HepG2 (cell line): Measurements from ENCODE around the gene NCOA7. TPM values are rescaled to one million over a fixed set of nuclear protein-coding genes. Genes with fewer than 3 reads are reported as not detected.

Experiments used
- DMAP1 ChIP-seq: IDR thresholded peaks from 2 replicates; pipeline ENCODE4 v1.6.1; 2016
- EZH2 ChIP-seq: conservative IDR thresholded peaks from 2 replicates; pipeline ENCODE4 v1.6.1; 2012; ENCODE audit warnings: mild to moderate bottlenecking, low read depth, low read length, moderate library complexity
- FOXA3 ChIP-seq: IDR thresholded peaks from 2 replicates; pipeline ENCODE4 v1.6.1; 2016; ENCODE audit warnings: missing genetic modification reagents, missing compliant biosample characterization
- GZF1 ChIP-seq: sonication (generic); formaldehyde crosslinking; IDR thresholded peaks from 2 replicates; pipeline ENCODE4 v1.5.1; 2020; ENCODE audit warnings: mild to moderate bottlenecking, missing genetic modification reagents
- MZF1 ChIP-seq: sonication (generic); formaldehyde crosslinking; IDR thresholded peaks from 2 replicates; pipeline ENCODE4 v1.8.1; 2023; ENCODE audit warnings: mild to moderate bottlenecking, missing genetic modification reagents, borderline replicate concordance
- SALL1 ChIP-seq: sonication (generic); formaldehyde crosslinking; IDR thresholded peaks from 2 replicates; pipeline ENCODE4 v1.8.0; 2022; ENCODE audit warnings: mild to moderate bottlenecking, missing genetic modification reagents
- SRSF9 ChIP-seq: fragments of 200-400 bp; formaldehyde crosslinking; IDR thresholded peaks from 2 replicates; pipeline ENCODE4 v1.6.1; 2018; ENCODE audit warnings: borderline replicate concordance, mild to moderate bottlenecking, low read depth, low read length; ENCODE audit not compliant: insufficient read depth, poor library complexity, severe bottlenecking
- TGIF2 ChIP-seq: IDR thresholded peaks from 2 replicates; pipeline ENCODE4 v1.6.1; 2016; ENCODE audit warnings: control low read depth, missing compliant biosample characterization
- ZNF343 ChIP-seq: sonication (generic); formaldehyde crosslinking; IDR thresholded peaks from 2 replicates; pipeline ENCODE4 v1.4.0; 2020; ENCODE audit warnings: mild to moderate bottlenecking, missing genetic modification reagents
- ZNF615 ChIP-seq: sonication (generic); formaldehyde crosslinking; IDR thresholded peaks from 2 replicates; pipeline ENCODE4 v1.5.0; 2020; ENCODE audit warnings: mild to moderate bottlenecking, missing genetic modification reagents, borderline replicate concordance
- ZNF878 ChIP-seq: sonication (generic); formaldehyde crosslinking; IDR thresholded peaks from 2 replicates; pipeline ENCODE4 v1.8.1; 2023; ENCODE audit warnings: mild to moderate bottlenecking, missing genetic modification reagents, moderate library complexity
- polyA plus RNA-seq, 8 experiments: library from polyadenylated mRNA; depleted of rRNA in 3 of 8; stranded (reverse) in 7 of 8; unstranded in 1 of 8; fragments of >200 nt; fragmentation: Illumina TruSeq in 4 of 8; extraction: Trizol in 4 of 8; gene quantifications; 2 replicates each; pipeline versions ENCODE4 v1.2.1 to v1.2.3, GENCODE V29; 2011 to 2016; ENCODE audit warnings: low read depth in 4 of 8, missing spikeins in 1 of 8, mixed read lengths in 1 of 8; ENCODE audit not compliant: insufficient read depth in 1 of 8
- total RNA-seq, 5 experiments: library from RNA; depleted of rRNA; stranded (reverse); fragments of >200 nt; fragmentation: Illumina TruSeq; extraction: Trizol; gene quantifications; 2 replicates each; pipeline ENCODE4 v1.2.3, GENCODE V29; 2016; ENCODE audit warnings: low read depth in 1 of 5
- TF ChIP-seq, protein P1 (sequence below): sonication (generic); formaldehyde crosslinking; IDR thresholded peaks from 2 replicates; pipeline ENCODE4 v1.8.1; 2022; ENCODE audit warnings: low read depth, mild to moderate bottlenecking, missing genetic modification reagents
- TF ChIP-seq, protein P2 (sequence below): sonication (generic); formaldehyde crosslinking; IDR thresholded peaks from 2 replicates; pipeline ENCODE4; 2020; ENCODE audit warnings: missing genetic modification reagents, mild to moderate bottlenecking, borderline replicate concordance
- TF ChIP-seq, protein P3 (sequence below): sonication (generic); formaldehyde crosslinking; IDR thresholded peaks from 2 replicates; pipeline ENCODE4 v1.5.1; 2020; ENCODE audit warnings: missing genetic modification reagents, mild to moderate bottlenecking, borderline replicate concordance
- TF ChIP-seq, protein P4 (sequence below): sonication (generic); formaldehyde crosslinking; IDR thresholded peaks from 2 replicates; pipeline ENCODE4 v1.4.0; 2020; ENCODE audit warnings: missing genetic modification reagents
- TF ChIP-seq, protein P5 (sequence below): sonication (generic); formaldehyde crosslinking; IDR thresholded peaks from 2 replicates; pipeline ENCODE4 v1.8.1; 2022; ENCODE audit warnings: mild to moderate bottlenecking, missing genetic modification reagents
- TF ChIP-seq, protein P6 (sequence below): sonication (generic); formaldehyde crosslinking; IDR thresholded peaks from 2 replicates; pipeline ENCODE4 v1.5.0; 2020; ENCODE audit warnings: missing genetic modification reagents

The NCOA7 gene
- total and polyA plus RNA-seq, 2 of the 13 experiments (the other 11 are each of a cell fraction or from before 2014, with no cell fraction given): 13.6 to 20.8 TPM

DNA sequence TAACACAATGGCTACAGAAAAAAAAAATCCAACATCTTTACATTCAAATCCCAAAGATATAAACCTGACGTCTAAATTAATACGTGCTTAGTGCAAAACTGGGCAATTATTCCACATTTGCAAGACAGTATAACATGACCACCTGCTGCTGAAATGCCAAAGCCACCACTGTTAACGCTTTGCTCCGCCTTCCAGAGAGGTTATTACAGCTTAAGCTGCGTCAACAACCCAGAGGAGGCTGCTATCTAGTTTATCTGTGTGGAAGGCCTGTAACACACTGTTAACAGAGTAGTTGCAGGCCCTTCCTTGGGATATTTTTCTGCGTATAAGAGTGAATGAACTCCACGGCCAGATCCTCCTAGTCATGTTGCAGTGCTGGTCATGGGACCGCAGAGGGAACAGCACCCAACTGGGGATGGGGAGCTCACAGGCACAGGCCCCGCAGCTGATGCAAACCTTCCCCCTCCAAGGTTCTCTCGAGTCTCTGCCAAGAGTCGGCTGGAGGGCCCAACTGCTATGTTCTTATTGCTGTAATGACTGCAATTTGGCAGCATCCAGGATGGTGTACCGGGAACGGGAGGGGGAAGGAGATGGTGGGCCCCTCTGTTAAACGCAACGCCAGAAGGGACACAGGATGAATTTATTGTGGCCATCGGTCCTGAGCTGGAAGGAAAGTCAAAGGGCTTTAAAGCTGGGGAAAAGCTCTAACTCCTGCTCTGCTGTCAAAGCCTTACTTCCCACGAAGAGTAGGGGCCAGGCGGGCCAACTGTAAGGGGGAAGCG is 993 bp upstream of the NCOA7 start (continued):
- TF ChIP-seq, protein P1, sequence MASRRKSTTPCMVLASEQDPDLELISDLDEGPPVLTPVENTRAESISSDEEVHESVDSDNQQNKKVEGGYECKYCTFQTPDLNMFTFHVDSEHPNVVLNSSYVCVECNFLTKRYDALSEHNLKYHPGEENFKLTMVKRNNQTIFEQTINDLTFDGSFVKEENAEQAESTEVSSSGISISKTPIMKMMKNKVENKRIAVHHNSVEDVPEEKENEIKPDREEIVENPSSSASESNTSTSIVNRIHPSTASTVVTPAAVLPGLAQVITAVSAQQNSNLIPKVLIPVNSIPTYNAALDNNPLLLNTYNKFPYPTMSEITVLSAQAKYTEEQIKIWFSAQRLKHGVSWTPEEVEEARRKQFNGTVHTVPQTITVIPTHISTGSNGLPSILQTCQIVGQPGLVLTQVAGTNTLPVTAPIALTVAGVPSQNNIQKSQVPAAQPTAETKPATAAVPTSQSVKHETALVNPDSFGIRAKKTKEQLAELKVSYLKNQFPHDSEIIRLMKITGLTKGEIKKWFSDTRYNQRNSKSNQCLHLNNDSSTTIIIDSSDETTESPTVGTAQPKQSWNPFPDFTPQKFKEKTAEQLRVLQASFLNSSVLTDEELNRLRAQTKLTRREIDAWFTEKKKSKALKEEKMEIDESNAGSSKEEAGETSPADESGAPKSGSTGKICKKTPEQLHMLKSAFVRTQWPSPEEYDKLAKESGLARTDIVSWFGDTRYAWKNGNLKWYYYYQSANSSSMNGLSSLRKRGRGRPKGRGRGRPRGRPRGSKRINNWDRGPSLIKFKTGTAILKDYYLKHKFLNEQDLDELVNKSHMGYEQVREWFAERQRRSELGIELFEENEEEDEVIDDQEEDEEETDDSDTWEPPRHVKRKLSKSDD (CRISPR knock-in tag): 0 out of 2 replicates have a peak, but pooled peaks have one; percentile 6
- TF ChIP-seq, protein P2, sequence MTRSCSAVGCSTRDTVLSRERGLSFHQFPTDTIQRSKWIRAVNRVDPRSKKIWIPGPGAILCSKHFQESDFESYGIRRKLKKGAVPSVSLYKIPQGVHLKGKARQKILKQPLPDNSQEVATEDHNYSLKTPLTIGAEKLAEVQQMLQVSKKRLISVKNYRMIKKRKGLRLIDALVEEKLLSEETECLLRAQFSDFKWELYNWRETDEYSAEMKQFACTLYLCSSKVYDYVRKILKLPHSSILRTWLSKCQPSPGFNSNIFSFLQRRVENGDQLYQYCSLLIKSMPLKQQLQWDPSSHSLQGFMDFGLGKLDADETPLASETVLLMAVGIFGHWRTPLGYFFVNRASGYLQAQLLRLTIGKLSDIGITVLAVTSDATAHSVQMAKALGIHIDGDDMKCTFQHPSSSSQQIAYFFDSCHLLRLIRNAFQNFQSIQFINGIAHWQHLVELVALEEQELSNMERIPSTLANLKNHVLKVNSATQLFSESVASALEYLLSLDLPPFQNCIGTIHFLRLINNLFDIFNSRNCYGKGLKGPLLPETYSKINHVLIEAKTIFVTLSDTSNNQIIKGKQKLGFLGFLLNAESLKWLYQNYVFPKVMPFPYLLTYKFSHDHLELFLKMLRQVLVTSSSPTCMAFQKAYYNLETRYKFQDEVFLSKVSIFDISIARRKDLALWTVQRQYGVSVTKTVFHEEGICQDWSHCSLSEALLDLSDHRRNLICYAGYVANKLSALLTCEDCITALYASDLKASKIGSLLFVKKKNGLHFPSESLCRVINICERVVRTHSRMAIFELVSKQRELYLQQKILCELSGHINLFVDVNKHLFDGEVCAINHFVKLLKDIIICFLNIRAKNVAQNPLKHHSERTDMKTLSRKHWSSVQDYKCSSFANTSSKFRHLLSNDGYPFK (CRISPR knock-in tag): 0 out of 2 replicates have a peak, but pooled peaks have one; percentile 21
- TF ChIP-seq EZH2: no peak
- TF ChIP-seq, protein P3, sequence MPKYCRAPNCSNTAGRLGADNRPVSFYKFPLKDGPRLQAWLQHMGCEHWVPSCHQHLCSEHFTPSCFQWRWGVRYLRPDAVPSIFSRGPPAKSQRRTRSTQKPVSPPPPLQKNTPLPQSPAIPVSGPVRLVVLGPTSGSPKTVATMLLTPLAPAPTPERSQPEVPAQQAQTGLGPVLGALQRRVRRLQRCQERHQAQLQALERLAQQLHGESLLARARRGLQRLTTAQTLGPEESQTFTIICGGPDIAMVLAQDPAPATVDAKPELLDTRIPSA: no peak
- peak; percentile 6; the same call in 1 of the 2 replicates for TF ChIP-seq SALL1 (CRISPR knock-in tag)
- peak; percentile 38; the same call in 1 of the 2 replicates for TF ChIP-seq FOXA3 (CRISPR knock-in tag)
- 0 out of 2 replicates have a peak, but pooled peaks have one; percentile 10 for TF ChIP-seq DMAP1 (CRISPR knock-in tag)
- peak; percentile 2; the same call in 1 of the 2 replicates for TF ChIP-seq ZNF343 (CRISPR knock-in tag)
- TF ChIP-seq GZF1 (CRISPR knock-in tag): peak; percentile 69; the same call in 1 of the 2 replicates
- TF ChIP-seq, protein P4, sequence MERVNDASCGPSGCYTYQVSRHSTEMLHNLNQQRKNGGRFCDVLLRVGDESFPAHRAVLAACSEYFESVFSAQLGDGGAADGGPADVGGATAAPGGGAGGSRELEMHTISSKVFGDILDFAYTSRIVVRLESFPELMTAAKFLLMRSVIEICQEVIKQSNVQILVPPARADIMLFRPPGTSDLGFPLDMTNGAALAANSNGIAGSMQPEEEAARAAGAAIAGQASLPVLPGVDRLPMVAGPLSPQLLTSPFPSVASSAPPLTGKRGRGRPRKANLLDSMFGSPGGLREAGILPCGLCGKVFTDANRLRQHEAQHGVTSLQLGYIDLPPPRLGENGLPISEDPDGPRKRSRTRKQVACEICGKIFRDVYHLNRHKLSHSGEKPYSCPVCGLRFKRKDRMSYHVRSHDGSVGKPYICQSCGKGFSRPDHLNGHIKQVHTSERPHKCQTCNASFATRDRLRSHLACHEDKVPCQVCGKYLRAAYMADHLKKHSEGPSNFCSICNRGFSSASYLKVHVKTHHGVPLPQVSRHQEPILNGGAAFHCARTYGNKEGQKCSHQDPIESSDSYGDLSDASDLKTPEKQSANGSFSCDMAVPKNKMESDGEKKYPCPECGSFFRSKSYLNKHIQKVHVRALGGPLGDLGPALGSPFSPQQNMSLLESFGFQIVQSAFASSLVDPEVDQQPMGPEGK (CRISPR knock-in tag): no peak; the same call in 1 of the 2 replicates
- no peak for TF ChIP-seq ZNF615 (CRISPR knock-in tag)
- peak; percentile 51 for TF ChIP-seq ZNF878 (CRISPR knock-in tag)
- TF ChIP-seq, protein P5, sequence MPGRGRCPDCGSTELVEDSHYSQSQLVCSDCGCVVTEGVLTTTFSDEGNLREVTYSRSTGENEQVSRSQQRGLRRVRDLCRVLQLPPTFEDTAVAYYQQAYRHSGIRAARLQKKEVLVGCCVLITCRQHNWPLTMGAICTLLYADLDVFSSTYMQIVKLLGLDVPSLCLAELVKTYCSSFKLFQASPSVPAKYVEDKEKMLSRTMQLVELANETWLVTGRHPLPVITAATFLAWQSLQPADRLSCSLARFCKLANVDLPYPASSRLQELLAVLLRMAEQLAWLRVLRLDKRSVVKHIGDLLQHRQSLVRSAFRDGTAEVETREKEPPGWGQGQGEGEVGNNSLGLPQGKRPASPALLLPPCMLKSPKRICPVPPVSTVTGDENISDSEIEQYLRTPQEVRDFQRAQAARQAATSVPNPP (CRISPR knock-in tag): no peak
- 0 out of 2 replicates have a peak, but pooled peaks have one; percentile 57 for TF ChIP-seq MZF1 (CRISPR knock-in tag)
- TF ChIP-seq SRSF9: no peak
- TF ChIP-seq, protein P6, sequence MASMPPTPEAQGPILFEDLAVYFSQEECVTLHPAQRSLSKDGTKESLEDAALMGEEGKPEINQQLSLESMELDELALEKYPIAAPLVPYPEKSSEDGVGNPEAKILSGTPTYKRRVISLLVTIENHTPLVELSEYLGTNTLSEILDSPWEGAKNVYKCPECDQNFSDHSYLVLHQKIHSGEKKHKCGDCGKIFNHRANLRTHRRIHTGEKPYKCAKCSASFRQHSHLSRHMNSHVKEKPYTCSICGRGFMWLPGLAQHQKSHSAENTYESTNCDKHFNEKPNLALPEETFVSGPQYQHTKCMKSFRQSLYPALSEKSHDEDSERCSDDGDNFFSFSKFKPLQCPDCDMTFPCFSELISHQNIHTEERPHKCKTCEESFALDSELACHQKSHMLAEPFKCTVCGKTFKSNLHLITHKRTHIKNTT (CRISPR knock-in tag): no peak
- TF ChIP-seq TGIF2 (CRISPR knock-in tag): peak; percentile 89
